ENCODE data around the gene TP73. TPM values are rescaled to one million over a fixed set of nuclear protein-coding genes. Genes with fewer than 3 reads are reported as not detected.
A peak's percentile ranks its signal among the peaks of the same experiment; 100 is the strongest.
"Not testable (repeated sequence)": the region's sequence is repeated elsewhere in the genome, so short reads cannot be mapped to it uniquely, and the experiment has no call there.

Gene TP73
- total RNA-seq, 2 experiments from 2014 or later = not detected

DNA sequence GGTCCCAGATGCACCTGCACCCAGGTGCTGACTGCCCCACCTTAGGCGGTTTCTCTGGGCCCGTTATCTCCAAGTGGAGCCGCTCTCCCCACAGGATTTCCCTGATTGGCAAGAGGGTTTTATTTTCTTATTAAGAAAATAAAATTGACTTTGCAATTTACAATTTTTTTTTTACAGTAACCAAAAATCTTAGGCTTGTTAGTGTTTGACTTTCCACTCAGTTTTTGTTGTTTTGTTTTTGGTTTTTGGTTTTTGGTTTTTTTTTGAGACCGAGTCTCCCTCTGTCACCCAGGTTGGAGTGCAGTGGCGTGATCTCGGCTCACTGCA lies 95.2 kb downstream of the TP73 start:
- Histone ChIP-seq H3K4me3 (ENCODE audit: low read length) (peak overlapping the region; percentile 57), H3K9me3 (ENCODE audit: control insufficient read depth in 1 of 2, insufficient read depth in 1 of 2, low read length in 2 of 2) (peaks cover 0 to 8% of the 10 kb centered on the region in 2 experiments), H3K27ac (ENCODE audit: low read depth in 1 of 2, low read length in 2 of 2) (no peak overlapping the region), H3K27me3 (ENCODE audit: control insufficient read depth in 1 of 2, insufficient read depth in 2 of 2, low read length in 2 of 2) (no peaks in the 10 kb centered on the region), H3K4me1 (ENCODE audit: insufficient read depth, low read length) (peaks cover 29% of the 10 kb centered on the region), H3K36me3 (ENCODE audit: insufficient read depth, low read length) (peaks cover 4% of the 10 kb centered on the region)
- ChIA-PET CTCF (no interaction called here), POLR2A (interaction anchor here (1.2 kb wide), 1 partner anchor 49 kb away, joined by 4 read pairs; the partner anchor contains the start of gene LRRC47)
- H3K36me3 Mint-ChIP-seq (ENCODE audit: low read depth) = peaks cover 12% of the 10 kb centered on the region
- H3K4me1 Mint-ChIP-seq (ENCODE audit: low read depth) = peaks cover 34% of the 10 kb centered on the region
- H3K4me3 Mint-ChIP-seq = peak overlapping the region; percentile 72
- H3K9me3 Mint-ChIP-seq = no peaks in the 10 kb centered on the region
- intact Hi-C loops (cut with DNase I, micrococcal nuclease) = loop anchor here in 1 of 2 experiments (1.0 to 2.0 kb wide), 3 partner anchors 25 to 99 kb away; partner anchors contain the start of genes LRRC47 and SMIM1
- DNase-seq (no peak), ATAC-seq (ENCODE audit: poor library complexity) (no peak)
- H3K27me3 Mint-ChIP-seq = no peaks in the 10 kb centered on the region
- H3K27ac Mint-ChIP-seq = no peak overlapping the region
- TF ChIP-seq CTCF (IDR thresholded peaks at IDR 0.05) = no peak

DNA sequence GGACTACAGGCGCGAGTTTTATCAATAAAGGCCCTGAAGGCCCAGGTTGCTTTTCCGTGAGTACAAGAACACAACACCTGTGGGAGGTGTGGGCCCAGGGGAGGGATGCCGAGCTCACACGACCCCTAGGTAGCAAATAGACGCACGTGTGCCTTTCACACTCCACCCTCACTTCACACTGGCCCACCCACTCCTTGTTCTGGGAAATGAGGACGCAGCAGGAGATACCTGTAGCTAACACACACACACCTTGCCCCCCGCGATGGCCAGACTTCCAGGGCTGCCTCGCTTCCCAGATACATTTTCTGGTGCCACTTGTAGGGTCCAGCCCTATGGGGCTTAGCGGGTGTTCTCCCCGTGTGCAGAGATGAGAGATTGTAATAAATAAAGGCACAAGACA lies 95.6 kb downstream of the TP73 start:
- CTCF ChIA-PET = no interaction called here
- peaks cover 10% of the 10 kb centered on the region for H3K36me3 Mint-ChIP-seq (ENCODE audit: low read depth)

DNA sequence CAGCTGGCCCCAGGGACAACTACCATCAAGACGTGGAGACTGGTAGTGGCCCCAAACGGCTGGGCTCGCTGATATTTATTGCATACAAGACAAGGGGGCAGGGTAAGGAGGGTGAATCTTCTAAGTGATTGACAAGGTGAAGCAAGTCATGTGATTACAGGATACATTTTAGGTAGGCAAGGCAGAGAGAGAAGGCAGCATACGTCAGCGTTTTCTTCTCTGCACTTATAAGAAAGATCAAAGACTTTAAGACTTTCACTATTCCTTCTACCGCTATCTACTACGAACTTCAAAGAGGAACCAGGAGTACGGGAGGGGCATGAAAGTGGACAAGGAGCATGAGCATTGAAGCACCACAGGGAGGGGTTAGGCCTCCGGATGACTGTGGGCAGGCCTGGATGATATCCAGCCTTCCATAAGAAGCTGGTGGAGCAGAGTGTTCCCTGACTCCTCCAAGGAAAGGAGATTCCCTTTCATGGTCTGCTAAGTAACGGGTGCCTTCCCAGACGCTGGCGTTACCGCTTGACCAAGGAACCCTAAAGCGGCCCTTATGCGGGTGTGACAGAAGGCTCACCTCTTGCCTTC lies 96.1 kb downstream of the TP73 start:
- H3K4me1 ChIP-seq (ENCODE audit: insufficient read depth, low read length) = peaks cover 29% of the 10 kb centered on the region
- H3K27ac Mint-ChIP-seq; H3K27me3 Mint-ChIP-seq; H3K9me3 ChIP-seq (ENCODE audit: control insufficient read depth in 1 of 2, insufficient read depth in 1 of 2, low read length in 2 of 2); ATAC-seq (ENCODE audit: poor library complexity); CTCF ChIA-PET; H3K9me3 Mint-ChIP-seq; H3K36me3 ChIP-seq (ENCODE audit: insufficient read depth, low read length); H3K4me3 ChIP-seq (ENCODE audit: low read length); DNase-seq; intact Hi-C loops (cut with DNase I, micrococcal nuclease); H3K27ac ChIP-seq (ENCODE audit: low read depth in 1 of 2, low read length in 2 of 2); H3K36me3 Mint-ChIP-seq (ENCODE audit: low read depth); H3K27me3 ChIP-seq (ENCODE audit: control insufficient read depth in 1 of 2, insufficient read depth in 2 of 2, low read length in 2 of 2): not testable (repeated sequence)
- Mint-ChIP-seq H3K4me1 (ENCODE audit: low read depth) (peaks cover 34% of the 10 kb centered on the region), H3K4me3 (peak overlapping the region; percentile 72)
- POLR2A ChIA-PET = interaction anchor here (1.2 kb wide), 1 partner anchor 48 kb away, joined by 4 read pairs; the partner anchor contains the start of gene LRRC47

More for the DNA sequence above, 95.6 kb downstream of the TP73 start:
- no peaks in the 10 kb centered on the region for H3K9me3 Mint-ChIP-seq
- H3K27ac ChIP-seq (ENCODE audit: low read depth in 1 of 2, low read length in 2 of 2) = no peak overlapping the region
- no peak for ATAC-seq (ENCODE audit: poor library complexity)
- peak overlapping the region; percentile 72 for H3K4me3 Mint-ChIP-seq
- peaks cover 29% of the 10 kb centered on the region for H3K4me1 ChIP-seq (ENCODE audit: insufficient read depth, low read length)
- no peak for DNase-seq
- peak overlapping the region; percentile 57 for H3K4me3 ChIP-seq (ENCODE audit: low read length)
- POLR2A ChIA-PET = interaction anchor here (1.2 kb wide), 1 partner anchor 49 kb away, joined by 4 read pairs; the partner anchor contains the start of gene LRRC47
- H3K27me3 ChIP-seq (ENCODE audit: control insufficient read depth in 1 of 2, insufficient read depth in 2 of 2, low read length in 2 of 2) = no peaks in the 10 kb centered on the region
- H3K27ac Mint-ChIP-seq = no peak overlapping the region
- H3K27me3 Mint-ChIP-seq = no peaks in the 10 kb centered on the region
- peaks cover 34% of the 10 kb centered on the region for H3K4me1 Mint-ChIP-seq (ENCODE audit: low read depth)
- H3K9me3 ChIP-seq (ENCODE audit: control insufficient read depth in 1 of 2, insufficient read depth in 1 of 2, low read length in 2 of 2) = peaks cover 0 to 8% of the 10 kb centered on the region in 2 experiments
- intact Hi-C loops (cut with DNase I, micrococcal nuclease) = loop anchor here in 1 of 2 experiments (1.0 to 2.0 kb wide), 3 partner anchors 25 to 99 kb away; partner anchors contain the start of genes LRRC47 and SMIM1
- peaks cover under 1% of the 10 kb centered on the region for H3K36me3 ChIP-seq (ENCODE audit: insufficient read depth, low read length)
- TF ChIP-seq CTCF (IDR thresholded peaks at IDR 0.05) = no peak

DNA sequence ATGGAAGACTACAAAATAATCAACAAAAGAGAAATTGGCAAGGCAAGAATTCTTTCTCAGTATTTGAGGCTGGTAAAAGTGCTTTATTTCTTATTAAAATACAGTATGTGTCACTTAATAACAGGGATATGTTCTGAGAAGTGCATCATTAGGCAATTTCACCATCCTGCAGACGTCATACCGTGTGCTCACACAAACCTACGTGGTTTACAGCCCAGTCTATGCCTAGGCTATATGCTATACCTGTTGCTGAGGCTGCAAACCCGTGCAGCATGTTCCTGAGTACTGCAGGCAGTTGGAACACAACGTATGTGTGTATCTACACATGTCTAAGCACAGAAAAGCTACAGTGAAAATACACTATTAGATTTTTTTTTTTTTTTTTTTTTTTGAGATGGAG lies 97.2 kb downstream of the TP73 start:
- CTCF ChIA-PET = no interaction called here
- H3K9me3 ChIP-seq (ENCODE audit: control insufficient read depth in 1 of 2, insufficient read depth in 1 of 2, low read length in 2 of 2) = peaks cover 0 to 8% of the 10 kb centered on the region in 2 experiments
- no peak overlapping the region for H3K4me3 Mint-ChIP-seq

More for the DNA sequence above, 97.2 kb downstream of the TP73 start:
- Mint-ChIP-seq H3K4me1 (ENCODE audit: low read depth) (peaks cover 34% of the 10 kb centered on the region), H3K27ac (no peak overlapping the region), H3K27me3 (no peaks in the 10 kb centered on the region), H3K36me3 (ENCODE audit: low read depth) (no peaks in the 10 kb centered on the region), H3K9me3 (no peaks in the 10 kb centered on the region)
- intact Hi-C loops (cut with DNase I, micrococcal nuclease) = no loop called here
- no peak for ATAC-seq (ENCODE audit: poor library complexity)
- POLR2A ChIA-PET = no interaction called here
- no peak overlapping the region for H3K4me3 ChIP-seq (ENCODE audit: low read length)
- H3K27me3 ChIP-seq (ENCODE audit: control insufficient read depth in 1 of 2, insufficient read depth in 2 of 2, low read length in 2 of 2) = no peaks in the 10 kb centered on the region
- H3K36me3 ChIP-seq (ENCODE audit: insufficient read depth, low read length) = no peaks in the 10 kb centered on the region
- peaks cover 29% of the 10 kb centered on the region for H3K4me1 ChIP-seq (ENCODE audit: insufficient read depth, low read length)
- no peak for TF ChIP-seq CTCF (IDR thresholded peaks at IDR 0.05)
- H3K27ac ChIP-seq (ENCODE audit: low read depth in 1 of 2, low read length in 2 of 2) = no peak overlapping the region
- DNase-seq = no peak
